GM18907 (cell line): ENCODE results near the gene SLC25A29.

ENCODE experiments used
- ATAC-seq: cut with Tn5 transposase; IDR thresholded peaks from one replicate; pipeline ENCODE4 v1.9.1; 2021; ENCODE audit warnings: mild to moderate bottlenecking, moderate library complexity; ENCODE audit not compliant: unreplicated experiment

SLC25A29 gene

GRCh38 chr14:100332071-100332639 lies 25.9 kb upstream of the SLC25A29 start:
- ATAC-seq: no peak

GRCh38 chr14:100330388-100330931 lies 24.2 kb upstream of the SLC25A29 start:
- no peak for ATAC-seq

- no peak for ATAC-seq
These were observed 23.7 kb upstream of the SLC25A29 start for GRCh38 chr14:100330007-100330344.

GRCh38 chr14:100329233-100330006 lies 23.2 kb upstream of the SLC25A29 start:
- no peak for ATAC-seq

GRCh38 chr14:100328495-100329163 lies 22.4 kb upstream of the SLC25A29 start:
- no peak for ATAC-seq

GRCh38 chr14:100327128-100327527 lies 20.9 kb upstream of the SLC25A29 start:
- no peak for ATAC-seq

GRCh38 chr14:100325958-100326357 lies 19.7 kb upstream of the SLC25A29 start:
- ATAC-seq: no peak

GRCh38 chr14:100325231-100325632 lies 19.0 kb upstream of the SLC25A29 start:
- no peak for ATAC-seq

GRCh38 chr14:100323942-100324307 lies 17.7 kb upstream of the SLC25A29 start:
- no peak for ATAC-seq

- ATAC-seq: no peak
These were observed 17.1 kb upstream of the SLC25A29 start, which contains the start of gene SLC25A47 for GRCh38 chr14:100323121-100323941. SLC25A47 (plus strand) TSS chr14:100323339; CDS start chr14:100323415, 76 bp downstream.

- ATAC-seq: no peak
These were observed 16.1 kb upstream of the SLC25A29 start for GRCh38 chr14:100322138-100322957.

- ATAC-seq: no peak
These were observed 15.4 kb upstream of the SLC25A29 start for GRCh38 chr14:100321473-100322137.

GRCh38 chr14:100320157-100320856 lies 14.1 kb upstream of the SLC25A29 start:
- no peak for ATAC-seq

GRCh38 chr14:100317912-100318808 lies 11.9 kb upstream of the SLC25A29 start:
- peak; percentile 87 for ATAC-seq

- ATAC-seq: no peak
These were observed 11.1 kb upstream of the SLC25A29 start for GRCh38 chr14:100317389-100317788.

GRCh38 chr14:100314724-100315123 lies 8.5 kb upstream of the SLC25A29 start:
- ATAC-seq: no peak

GRCh38 chr14:100313464-100314230 lies 7.4 kb upstream of the SLC25A29 start:
- no peak for ATAC-seq
